Retinal pigment epithelial cell (primary cell): ENCODE results near the gene PTPA.

Experiments
- DNase-seq: peaks from one replicate; pipeline ENCODE4 v3.0.0-alpha.2; 2010; ENCODE audit warnings: low read depth
- H3K4me3 ChIP-seq: 2 replicates; pipeline ENCODE4 v1.5.1; 2011; ENCODE audit warnings: mild to moderate bottlenecking, low read length, control low read depth, moderate library complexity
- TF ChIP-seq, protein P1 (sequence below): conservative IDR thresholded peaks from 2 replicates; pipeline ENCODE4 v1.5.1; 2011; ENCODE audit warnings: low read depth, low read length, control low read depth, inconsistent platforms

The PTPA gene

DNA sequence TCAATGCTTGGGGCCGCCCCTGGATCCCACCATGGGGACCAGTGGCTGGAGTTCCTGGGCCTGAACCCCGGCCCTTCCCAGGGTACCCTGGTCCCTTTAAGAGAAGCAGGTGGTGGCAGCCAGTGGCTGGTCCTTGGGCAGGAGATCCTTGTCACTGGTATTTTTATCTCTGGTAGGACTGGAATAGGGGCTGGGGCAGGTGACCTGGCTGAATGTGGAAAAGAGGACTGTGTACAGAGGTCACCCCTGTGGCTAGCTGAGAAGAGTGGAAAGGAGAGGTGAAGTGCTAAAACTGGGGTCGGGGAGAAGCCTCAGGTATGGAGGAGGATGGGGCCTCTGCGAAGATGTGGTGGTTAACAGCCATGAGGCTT is 7.6 kb upstream of the PTPA start:
- TF ChIP-seq, protein P1, sequence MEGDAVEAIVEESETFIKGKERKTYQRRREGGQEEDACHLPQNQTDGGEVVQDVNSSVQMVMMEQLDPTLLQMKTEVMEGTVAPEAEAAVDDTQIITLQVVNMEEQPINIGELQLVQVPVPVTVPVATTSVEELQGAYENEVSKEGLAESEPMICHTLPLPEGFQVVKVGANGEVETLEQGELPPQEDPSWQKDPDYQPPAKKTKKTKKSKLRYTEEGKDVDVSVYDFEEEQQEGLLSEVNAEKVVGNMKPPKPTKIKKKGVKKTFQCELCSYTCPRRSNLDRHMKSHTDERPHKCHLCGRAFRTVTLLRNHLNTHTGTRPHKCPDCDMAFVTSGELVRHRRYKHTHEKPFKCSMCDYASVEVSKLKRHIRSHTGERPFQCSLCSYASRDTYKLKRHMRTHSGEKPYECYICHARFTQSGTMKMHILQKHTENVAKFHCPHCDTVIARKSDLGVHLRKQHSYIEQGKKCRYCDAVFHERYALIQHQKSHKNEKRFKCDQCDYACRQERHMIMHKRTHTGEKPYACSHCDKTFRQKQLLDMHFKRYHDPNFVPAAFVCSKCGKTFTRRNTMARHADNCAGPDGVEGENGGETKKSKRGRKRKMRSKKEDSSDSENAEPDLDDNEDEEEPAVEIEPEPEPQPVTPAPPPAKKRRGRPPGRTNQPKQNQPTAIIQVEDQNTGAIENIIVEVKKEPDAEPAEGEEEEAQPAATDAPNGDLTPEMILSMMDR = no peak
- no peak overlapping the region for H3K4me3 ChIP-seq
- no peak for DNase-seq

DNA sequence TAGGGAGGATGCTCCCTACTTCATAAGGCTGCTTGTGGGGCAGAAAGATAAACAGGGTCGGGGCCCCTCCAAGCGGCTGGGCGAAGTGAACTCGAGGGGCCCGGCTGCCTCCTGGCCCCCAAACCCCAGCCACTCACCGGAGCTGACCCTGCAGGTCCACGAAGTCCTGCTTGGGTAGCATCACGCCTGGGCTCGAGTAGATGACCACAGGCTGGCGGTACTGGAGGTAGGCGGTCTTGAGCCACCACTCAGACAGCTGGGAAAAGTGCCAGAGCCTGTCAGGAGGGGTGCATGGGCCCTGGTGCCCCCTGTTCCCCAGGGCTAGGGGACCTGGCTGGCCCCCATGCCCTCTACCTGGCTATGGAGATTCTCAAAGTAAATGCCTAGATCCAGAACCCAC is 7.2 kb upstream of the PTPA start:
- H3K4me3 ChIP-seq = no peak overlapping the region
- no peak for DNase-seq
- TF ChIP-seq, protein P1 = no peak

DNA sequence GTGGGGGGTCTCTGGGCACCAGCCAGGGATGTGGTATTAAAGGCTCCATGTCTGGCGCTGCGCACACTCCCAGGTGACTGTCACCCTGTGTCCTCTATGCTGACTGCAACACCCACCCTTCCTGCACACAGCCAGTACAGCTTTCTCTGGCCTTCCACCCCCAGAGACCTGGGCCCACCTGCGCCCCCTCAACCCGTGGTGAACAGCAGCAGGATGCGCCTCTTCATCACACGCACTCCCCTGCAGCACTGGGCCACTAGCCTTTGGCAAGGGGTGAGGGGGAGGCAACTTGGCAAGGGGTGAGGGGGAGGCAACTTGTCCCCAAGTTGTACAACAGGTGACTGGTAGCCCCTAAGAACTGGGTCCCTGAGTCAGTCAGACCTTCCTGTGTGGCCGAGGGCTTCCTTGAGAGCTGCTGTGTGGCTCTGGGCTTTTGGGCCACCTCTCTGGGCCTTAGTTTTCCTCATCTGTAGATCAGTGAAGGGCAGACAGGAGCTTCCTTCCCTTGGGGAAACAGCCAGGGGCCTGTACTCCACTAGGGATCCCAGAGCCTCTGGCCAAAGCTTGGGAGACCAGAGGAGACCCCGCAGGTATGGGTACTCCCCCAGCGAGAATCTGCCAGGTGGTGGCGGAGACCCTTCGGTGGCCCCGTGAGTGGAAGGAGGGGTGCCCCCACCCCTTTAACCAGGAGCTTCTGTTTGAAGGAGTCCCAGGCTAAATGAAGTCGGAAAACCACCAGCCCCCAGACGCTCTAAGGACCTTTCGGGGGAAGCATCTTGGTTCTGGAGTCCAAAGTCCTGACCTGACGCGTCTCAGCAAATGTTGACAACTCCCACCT is 5.1 kb upstream of the PTPA start:
- H3K4me3 ChIP-seq = no peak overlapping the region
- no peak for DNase-seq
- TF ChIP-seq, protein P1 = no peak

DNA sequence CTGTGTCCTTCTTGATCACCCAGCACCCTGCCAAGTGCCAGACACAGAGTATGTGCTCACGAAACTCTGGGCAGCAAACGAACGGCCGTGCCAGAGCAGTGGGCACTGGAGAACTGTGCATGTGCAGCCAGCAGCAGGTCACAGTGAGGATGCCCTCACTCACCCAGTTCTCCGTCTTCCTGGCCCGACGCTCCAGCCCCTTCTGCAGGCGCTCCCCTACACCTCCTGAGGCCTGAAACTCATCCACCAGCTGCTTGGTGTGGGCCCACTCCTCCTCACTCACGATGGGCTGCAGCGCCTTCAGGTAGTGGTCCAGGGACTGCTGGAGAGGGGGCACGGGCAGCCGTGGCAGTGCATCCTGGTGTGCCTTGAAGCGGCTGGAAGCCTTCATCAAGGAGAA is 3.6 kb upstream of the PTPA start:
- DNase-seq = no peak
- TF ChIP-seq, protein P1 = no peak

DNA sequence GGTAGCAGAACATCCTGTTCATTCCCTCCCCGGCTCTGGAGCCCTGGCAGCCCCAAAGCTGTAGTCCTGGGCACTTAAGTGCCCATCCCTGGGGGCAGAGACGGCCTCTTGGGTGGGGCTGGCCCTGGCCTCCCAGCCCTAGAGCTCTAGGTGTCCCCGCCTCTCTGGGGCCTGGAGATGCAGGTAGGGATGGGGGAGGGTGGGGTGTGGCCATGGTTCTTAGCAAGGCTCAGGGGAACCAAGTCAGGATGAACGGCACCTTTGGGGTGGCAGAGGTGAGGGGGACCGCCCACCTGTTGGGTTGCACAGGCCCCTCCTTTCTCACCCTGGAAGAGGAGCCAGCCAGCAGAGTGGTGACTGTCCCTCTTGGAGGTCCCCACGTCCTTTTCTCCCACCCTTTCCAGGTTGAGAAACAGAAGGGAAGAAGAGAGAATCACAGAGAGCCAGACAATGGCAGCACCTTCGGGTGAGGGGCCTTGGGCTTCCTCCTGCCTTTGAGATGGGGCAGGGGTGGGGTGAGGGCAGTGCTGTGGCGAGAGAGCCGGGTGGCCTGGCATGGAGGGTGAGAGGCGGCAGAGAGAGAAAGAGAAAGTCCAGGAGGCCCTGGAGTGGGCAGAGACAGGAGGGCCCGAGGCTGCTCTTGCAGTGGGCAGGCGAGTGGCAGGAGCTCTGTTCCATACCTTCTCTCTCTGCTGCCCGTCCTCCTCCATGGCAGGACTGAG is 3.0 kb upstream of the PTPA start:
- no peak overlapping the region for H3K4me3 ChIP-seq
- DNase-seq = no peak
- TF ChIP-seq, protein P1 = no peak

More for the DNA sequence above, 3.6 kb upstream of the PTPA start:
- H3K4me3 ChIP-seq = no peak overlapping the region

DNA sequence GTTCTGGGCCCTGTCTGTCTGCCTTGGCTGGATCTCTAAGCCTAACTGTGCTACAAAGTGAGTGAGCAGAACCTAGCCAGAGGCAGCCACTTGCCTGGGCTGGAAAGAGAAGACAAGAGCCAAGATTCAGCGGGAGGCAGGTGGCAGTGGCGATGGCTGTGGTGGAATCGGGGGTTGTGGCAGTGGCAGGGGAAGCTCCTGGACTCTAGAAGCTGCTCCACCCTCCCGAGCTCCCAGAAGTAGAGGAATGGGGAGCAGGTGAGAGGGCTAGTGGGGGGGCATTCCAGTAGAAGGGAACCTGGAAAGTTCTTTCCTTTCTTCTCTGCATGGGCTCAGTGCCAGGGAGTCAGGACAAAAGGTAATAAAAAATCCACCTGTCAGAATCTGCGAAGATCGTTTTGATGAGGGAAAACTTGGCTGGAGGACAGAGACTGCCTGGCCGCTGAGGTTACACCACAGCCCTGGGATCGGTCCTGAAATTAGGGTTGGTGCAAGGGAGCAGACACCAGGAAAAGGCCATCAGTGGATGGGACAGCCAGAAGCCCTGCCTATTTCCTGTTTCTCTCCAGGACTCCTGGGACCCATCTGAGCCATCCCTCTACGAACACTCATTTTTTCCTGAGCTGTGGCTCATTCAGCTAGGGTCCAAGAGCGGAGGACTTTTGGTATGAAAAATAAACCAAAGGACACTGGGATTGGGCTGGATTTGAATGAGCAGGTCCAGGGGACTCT is 2.2 kb upstream of the PTPA start:
- TF ChIP-seq, protein P1 = no peak
- DNase-seq = no peak
- no peak overlapping the region for H3K4me3 ChIP-seq
